Activated T-cell treated with anti-CD3 and anti-CD28 coated beads for 1 hour (primary cell): ENCODE results near the gene OXNAD1.

Experiments used
- DNase-seq: peaks from one replicate; pipeline ENCODE4 v3.0.0-alpha.2; 2020; ENCODE audit warnings: low read depth

Gene OXNAD1

DNA sequence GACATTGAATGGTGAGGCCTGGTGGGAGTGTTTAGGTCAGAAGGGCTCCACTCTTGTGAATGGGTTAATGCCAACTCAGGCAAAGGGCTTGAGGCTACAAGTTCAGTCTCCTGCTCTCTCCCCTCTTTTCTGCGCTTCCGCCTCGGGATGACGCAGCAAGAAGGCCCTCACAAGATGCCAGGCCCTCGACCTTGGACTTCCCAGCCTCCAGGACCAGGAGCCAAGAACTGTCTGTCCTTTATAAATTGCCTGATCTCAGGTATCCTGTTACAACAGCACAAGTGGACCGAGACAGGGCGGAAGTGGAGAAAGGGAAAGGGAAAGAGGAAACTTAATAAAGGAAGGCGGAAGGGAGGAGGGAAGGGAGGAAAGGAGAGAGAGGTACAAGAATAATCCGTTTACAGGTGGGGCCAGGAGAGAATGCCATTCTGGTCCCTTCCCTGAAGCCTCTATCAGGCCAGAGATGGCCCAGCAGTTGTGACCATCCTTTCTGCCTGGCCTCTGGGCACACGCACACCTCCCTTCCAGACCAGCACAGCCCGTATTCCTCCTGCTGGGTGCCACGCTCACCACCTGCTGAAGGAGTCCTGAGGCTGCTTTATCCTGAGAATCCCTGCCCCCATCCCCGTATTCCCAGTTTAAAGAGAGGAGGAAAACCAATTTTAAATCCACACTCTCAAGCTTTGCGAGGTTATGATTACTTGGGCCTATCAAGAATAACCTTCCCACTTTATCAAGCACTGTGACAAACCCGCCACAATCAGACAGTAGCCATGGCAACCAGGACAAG lies 64.2 kb downstream of the OXNAD1 start:
- DNase-seq = no peak

DNA sequence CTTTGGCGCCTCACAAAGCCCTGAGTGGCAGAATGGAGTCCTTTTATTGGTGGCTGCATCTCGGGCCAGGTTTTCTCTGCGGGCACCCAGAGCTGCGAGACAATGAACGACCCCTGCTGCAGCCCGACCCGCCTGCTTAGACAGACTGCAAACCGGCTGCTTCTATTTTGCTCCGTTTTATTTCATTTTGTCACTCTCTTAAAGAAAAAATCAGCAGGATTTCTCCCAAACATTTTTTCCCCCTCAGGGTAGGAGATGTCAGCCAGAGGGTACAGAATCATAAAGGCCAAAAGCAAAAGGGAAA lies 64.8 kb downstream of the OXNAD1 start:
- DNase-seq = no peak

DNA sequence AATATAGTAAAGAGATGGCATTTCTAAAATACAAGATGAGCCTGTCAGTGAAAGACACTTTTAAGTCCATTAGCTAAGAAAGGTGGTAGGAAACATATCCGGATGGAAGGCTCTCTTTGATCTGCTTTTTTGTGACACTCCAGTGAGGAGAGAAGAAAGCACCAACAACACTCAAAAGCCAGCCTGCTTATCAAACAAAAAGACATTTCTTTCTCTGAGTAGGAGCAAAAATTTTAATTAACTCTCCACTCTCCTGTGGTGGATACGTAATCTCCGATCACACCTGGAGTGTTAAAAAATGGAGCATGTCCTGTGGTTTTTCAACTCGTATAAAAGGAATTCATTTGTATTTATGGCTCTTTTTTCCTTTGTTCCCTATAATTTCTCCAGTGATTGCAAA lies 65.3 kb downstream of the OXNAD1 start:
- DNase-seq = no peak

DNA sequence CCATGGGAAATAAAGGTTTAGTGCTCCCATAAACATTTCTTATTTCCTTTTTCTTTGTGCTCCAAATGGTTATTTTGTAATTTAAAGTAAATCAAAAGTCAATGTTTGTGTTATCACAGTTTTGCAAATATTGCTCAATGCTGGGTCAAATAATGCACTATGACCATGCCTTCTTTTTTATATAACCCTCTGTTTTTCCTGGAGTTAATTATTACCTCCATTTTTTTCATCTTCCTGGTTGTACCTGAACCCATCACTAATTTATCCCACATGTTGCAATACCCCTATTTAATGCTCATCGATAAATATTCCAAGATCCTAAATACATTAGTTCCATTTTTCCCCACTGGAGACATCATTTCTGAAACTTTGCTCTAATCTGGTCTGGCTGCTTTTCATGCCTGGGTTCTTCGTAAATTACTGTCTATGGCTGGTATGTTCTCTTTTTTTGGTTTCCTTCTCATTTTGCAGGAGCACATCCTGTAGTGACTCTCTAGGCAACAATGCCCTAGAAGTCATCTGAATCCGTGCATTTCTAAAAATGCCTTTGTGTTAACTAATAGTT lies 66.4 kb downstream of the OXNAD1 start:
- DNase-seq = no peak

DNA sequence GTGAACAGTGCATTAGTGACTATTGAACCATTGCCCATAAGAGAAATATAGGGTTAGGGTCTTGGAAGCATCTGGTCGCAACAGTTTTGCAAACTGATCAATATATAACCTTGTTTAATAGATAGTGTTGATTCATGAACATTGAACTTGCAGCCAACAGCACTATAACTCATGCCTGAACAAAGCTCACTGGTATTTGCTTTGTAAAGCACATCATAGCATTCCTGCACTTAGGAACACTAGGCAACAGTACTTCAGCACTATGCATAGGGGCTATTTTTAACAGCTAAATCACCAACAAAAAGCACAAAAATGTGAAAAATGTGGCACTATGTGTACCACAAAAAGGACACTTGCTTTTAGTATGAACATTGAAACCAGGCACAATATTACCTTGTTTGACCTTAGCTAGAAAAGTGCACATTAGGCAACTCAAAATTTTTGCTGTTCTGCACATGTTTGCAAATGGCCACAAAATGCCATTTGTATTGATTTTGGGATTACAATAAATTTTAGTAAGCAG lies 68.0 kb downstream of the OXNAD1 start:
- no peak for DNase-seq

DNA sequence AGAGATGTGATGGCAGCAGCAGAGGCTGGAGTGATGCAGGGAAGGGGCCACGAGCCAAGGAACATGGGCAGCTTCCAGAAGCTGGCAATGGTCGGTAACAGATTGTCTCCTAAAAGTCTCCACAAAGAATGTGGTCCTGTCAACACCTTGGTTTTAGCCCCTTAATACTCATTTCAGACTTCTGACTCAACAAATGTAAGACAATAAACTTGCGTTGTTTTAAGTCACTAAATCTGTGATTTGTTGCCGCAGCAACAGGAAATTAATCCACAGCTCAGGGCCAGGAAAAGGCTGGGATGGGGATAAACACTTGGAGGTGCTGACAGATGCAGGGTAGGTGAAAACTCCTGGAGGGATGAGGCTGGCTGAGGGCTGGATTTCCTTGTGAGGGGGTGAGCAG lies 69.9 kb downstream of the OXNAD1 start:
- no peak for DNase-seq

DNA sequence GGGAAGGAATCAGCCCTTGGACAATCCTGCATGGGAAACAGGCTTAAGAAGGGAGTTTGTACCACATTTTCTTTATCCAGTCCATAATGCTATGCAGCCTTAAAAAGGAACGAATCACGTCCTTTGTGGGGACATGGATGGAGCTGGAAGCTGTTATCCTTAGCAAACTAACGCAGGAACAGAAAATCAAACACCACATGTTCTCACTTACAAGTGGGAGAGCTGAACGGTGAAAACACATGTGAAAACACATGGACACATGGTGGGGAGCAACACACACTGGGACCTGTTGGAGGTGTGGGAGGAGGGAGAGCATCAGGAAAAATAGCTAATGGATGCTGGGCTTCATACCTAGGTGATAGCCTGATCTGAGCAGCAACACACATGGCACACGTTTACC lies 70.3 kb downstream of the OXNAD1 start:
- no peak for DNase-seq

DNA sequence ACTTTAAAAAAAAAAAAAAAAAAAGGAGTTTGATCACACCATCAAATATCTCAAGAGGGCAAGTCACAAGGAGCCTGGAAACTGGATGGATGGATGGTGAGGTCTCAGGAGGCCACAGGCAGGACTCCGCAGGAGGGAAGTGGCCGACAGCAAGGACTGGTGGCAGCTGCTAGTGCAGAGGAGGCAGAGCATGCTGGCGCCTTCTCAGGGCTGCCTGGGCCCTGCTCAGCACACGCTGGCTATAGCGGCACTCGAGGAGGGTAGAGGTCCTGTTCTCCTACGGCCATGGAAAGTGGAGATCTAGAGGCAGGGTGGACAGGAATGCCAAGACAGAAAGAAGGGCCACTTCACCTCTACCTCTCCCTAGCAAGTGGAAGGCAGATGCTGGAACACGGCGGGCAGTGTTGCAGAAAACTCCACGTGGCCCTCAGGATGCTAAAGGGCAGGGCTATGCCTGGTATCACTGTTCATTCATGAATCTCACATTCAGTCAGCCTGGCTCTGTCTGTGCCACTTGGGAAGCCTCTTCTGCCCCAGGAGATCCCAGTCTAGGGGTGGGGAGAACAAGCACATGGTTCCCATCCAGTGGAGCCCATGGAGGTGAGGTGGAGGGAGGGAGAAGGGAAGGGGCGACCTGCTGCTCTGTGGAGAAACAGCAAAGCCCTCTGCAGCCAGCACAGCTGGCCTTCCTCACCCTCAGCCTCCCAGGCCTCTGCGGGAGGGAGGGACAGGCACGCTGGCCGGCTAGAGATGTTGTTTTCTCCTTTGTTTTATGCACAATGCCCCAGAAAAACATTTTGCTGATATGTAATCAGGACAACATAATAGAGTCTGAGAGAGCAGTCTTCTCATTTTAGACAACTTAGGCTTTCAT lies 71.0 kb downstream of the OXNAD1 start:
- no peak for DNase-seq

DNA sequence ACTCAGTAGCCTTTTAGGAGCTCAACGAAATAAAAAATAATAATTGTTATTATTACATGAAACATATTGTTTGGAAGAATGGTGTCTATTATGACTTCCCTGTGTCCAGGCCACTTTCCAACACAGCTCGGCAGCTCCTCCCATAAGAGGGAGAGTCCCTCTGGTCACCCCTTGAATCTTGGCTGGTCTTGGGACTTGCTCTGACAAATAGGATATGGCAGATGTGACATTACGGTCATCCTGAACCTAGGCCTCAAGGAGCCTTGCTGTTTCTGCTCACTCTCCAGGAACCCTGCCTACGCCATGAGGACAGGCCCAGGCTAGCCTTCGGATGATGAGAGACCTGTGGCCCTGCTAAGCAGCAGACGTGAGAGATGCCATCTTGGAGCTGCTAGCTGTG lies 71.8 kb downstream of the OXNAD1 start:
- DNase-seq = no peak

DNA sequence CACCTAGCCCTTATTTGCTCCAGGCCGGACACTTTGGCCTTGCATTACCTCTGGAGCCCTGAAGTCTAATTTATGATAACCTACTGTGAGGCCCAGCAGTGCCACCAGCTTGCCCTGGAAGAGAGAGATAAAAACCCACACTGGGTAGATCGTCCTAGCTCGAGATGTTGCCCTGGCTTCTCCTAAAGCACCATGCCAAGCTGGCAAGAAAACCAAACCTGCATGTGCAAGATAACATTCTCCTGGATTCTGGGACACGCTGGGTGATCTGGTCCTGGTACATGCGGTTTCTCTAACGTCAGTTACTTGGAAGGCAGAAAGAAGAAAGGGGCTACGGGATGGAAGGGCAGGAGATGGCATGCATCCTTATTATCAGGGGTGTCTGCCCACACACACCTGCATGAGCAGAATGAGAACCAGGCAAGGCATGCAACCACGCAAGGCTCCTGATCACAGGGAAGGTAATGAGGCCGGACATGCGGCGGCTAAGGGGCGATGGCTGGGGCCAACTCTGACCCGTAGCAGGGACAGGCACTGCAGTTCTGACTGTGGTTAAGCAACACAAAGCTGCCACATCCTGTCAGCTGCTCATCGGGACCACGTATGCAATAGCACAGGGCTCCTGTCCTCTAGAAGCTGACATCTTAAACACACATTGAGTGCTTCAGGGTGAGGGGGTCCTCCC lies 73.0 kb downstream of the OXNAD1 start:
- peak; percentile 24 for DNase-seq

DNA sequence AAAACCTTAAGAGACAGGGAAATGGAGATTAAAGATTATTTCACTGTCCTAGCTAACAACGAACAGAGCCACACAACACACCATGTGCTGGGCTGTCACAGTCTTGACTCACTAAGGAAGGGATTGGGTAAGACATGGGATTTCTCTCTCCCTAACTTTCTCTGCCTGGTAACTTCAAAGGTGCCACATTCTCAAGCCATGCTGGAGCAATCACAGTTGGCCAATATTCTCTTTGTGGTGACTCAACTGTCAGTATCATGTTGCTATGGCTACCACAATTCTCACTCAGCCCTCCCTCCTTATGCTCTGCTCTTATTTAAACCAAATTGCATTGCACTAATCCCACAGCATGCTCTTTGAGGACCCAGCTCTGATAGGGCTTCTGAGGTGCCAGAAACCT lies 74.0 kb downstream of the OXNAD1 start:
- DNase-seq = no peak

DNA sequence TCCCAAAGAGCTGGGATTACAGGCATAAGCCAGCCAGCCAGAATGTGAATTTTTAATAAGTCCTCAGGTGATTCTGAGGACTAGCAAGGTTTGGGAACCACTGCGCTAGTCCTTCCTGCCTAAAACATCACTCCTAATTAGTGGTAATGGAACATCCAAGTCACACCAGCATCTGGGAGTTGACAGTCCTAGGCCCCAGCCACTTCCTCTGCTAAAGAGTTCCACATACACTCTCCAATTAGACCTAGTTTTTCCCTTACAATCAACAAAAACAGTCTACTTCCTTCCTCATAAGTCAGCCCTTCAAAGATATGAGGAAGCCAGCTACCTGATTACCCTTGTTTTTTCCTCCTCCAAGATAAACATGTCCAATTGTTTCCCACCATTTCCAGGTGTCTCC lies 78.1 kb downstream of the OXNAD1 start:
- no peak for DNase-seq

DNA sequence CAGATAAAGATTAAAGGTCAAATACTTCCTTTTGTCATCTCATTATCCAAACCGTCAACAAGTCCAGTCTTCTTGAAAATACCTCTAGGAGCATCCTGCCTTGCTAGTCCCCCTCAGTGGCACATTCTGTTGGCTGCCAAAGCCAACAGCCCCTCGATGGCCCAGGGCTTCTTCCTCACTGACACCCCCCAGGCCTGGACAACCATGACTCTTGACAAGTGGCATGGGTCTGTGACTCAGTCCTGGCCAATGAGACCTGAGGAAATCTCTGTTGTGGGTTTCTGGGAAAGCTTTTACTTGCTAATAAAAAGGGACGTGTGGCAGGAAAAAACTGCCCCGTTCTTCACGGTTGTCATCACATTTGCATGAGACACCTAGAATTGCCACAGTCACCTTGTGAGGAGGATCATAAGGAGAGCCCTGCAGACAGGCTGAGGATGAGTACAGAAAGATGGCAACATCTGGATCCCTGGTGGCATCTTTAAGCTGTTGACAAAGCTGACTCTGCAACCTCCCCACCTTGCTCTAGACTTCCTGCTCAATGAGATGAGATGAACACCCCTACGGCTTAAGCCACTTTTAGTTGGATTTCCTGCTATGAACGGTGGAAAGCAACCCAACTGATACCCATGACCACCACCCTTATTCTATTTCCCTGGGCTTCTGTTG lies 81.5 kb downstream of the OXNAD1 start:
- no peak for DNase-seq

DNA sequence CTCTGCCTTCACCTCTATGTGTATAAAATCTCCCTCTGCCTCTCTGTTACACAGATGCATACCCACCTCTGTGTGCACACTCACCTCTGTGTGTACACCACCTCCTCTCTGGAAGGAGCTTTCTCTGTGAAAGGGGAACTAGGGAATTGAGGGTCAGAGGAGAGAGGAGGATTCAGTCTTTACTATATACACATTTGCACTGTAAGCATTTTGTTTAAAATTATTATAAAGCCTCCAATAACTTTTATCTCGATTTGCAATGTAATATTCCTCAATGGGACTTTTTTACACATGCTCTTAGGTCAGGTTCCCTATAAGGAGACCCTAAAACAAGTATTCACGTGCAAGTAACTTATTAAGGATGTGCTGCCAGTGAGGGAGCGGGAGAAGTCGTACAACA lies 82.5 kb downstream of the OXNAD1 start:
- DNase-seq = no peak

DNA sequence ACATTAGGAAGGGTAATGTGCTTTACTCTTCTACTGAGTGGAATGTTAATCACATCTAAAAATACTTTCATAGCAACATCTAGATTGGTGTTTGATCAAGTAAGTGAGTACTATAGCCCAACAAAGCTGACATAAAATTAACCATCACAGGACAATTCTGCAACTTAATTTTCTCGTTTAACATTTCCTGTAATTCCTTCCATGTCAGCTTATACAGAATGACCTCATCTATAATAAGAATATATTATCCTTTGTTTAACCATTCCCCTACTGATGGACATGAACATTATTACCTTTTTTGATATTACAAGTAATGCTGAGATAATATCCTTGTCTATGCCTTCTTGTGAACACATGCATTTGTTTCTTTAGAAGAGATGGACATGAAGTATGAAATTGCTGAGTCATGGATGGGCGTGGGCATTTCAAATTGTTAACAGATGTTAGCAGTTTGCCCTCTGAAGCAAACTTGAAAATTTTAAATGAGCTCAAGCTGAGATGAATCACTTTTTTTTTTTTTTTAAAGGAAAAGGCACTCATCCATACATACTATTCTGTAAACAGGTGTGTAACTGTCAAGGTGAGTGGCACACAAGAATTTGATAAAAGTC lies 85.1 kb downstream of the OXNAD1 start:
- DNase-seq = no peak

DNA sequence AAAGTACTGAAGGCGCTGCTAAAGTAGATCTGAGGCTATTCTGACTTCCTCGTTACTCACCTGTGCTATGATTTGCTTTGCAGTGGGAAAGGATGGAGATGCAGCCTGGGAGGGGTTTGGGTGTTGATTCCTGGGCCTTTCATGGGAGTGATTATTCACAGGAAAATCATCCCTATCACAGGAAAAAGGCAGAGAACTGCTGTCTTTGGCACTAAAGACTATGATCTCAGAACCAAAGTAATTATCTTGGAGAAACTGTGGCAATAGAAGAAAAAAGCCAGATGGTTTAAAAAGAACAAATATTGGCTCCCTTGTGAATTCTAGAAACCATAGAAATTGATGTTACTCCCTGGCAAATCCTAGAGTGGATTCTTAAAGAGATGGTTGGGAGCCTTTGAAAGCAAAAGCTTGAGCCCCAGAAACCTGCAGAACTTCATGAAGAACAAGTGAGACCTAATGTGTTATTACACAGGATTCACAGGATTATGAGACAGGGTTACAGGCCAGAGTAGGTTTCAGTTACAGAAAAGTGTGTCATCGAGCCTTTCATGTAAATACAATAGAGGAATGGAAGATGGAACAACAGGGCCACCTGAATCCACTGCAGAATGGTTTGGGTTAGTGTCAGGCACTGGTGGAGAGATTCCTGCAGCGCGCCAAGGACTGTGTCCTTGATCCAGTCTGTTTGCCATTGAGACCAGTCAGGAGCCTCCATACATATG lies 85.7 kb downstream of the OXNAD1 start:
- DNase-seq = no peak

DNA sequence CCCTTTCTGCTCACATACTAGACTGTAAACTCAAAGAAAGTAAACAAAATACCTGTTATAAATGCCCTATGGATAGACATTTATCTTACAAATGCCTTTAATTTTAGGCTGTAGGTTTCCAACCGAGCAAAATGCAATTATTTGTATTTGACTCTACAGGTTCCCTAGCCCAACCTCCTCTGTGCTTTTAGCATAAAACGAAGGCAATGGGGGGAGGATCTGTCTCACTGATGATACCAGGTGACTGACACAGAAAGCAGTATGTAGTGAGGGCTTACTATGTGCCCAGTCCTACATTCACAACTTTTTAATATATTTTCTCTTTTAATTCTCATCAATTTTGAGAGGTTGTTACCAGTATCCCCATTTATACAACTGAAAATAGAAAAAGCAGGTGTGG lies 87.4 kb downstream of the OXNAD1 start:
- DNase-seq = no peak

DNA sequence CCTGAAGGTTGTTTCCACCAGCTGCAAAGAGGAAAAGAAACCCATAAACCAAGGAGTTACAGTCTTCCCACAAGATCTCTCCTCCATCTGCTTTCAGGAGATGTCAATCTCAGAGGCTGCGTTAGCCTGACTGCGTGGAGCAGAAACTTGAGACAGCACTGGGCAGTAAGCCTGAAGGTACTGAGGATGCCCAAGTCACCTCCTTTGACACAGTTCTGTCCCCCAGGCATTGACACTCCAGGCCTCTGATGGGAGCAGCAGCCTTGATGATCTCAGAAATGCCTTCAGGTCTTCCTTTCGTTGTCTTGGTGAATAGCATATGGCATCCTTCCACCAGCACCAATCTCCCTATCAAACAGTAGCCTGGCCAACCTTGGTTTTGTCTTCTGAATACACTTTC lies 89.3 kb downstream of the OXNAD1 start:
- no peak for DNase-seq
